HepG2 (cell line): ENCODE measurements around the gene TMEM121. TPM values are rescaled to one million over a fixed set of nuclear protein-coding genes. Genes with fewer than 3 reads are reported as not detected.
A peak's percentile ranks its signal among the peaks of the same experiment; 100 is the strongest.

Source experiments
- DNMT1 ChIP-seq: sonication (generic); formaldehyde crosslinking; IDR thresholded peaks from 2 replicates; pipeline ENCODE4 v1.5.1; 2020; ENCODE audit warnings: mild to moderate bottlenecking, missing genetic modification reagents
- ELF4 ChIP-seq: sonication (generic); formaldehyde crosslinking; IDR thresholded peaks from 2 replicates; pipeline ENCODE4 v1.5.0; 2020; ENCODE audit warnings: missing genetic modification reagents, mild to moderate bottlenecking, moderate library complexity, borderline replicate concordance
- EP300 ChIP-seq, 3 experiments: sonication (generic) in 1 of 3; formaldehyde crosslinking in 1 of 3; IDR thresholded peaks; 2 replicates each; pipeline versions ENCODE4 v1.5.1 to v1.6.1; 2011 to 2020; ENCODE audit warnings: low read depth in 2 of 3, low read length in 2 of 3, borderline replicate concordance in 1 of 3, improper control_type of control experiment in 1 of 3, mild to moderate bottlenecking in 1 of 3, missing genetic modification reagents in 1 of 3, moderate library complexity in 1 of 3
- FOXC1 ChIP-seq: sonication (generic); formaldehyde crosslinking; IDR thresholded peaks from 2 replicates; pipeline ENCODE4 v1.8.0; 2022; ENCODE audit warnings: mild to moderate bottlenecking, missing genetic modification reagents, borderline replicate concordance
- SAFB2 ChIP-seq: sonication (generic); formaldehyde crosslinking; IDR thresholded peaks from 2 replicates; pipeline ENCODE4 v1.5.1; 2020; ENCODE audit warnings: missing genetic modification reagents, low read depth, mild to moderate bottlenecking, borderline replicate concordance
- SIX1 ChIP-seq: sonication (generic); formaldehyde crosslinking; IDR thresholded peaks from 2 replicates; pipeline ENCODE4 v1.4.0; 2020; ENCODE audit warnings: missing genetic modification reagents, borderline replicate concordance
- SMAD3 ChIP-seq: sonication (generic); formaldehyde crosslinking; IDR thresholded peaks from 2 replicates; pipeline ENCODE4 v1.4.0; 2020; ENCODE audit warnings: missing genetic modification reagents
- STAG1 ChIP-seq: sonication (generic); formaldehyde crosslinking; IDR thresholded peaks from 2 replicates; pipeline ENCODE4 v1.4.0; 2020; ENCODE audit warnings: missing genetic modification reagents
- ZBTB8A ChIP-seq: sonication (generic); formaldehyde crosslinking; IDR thresholded peaks from 2 replicates; pipeline ENCODE4 v1.4.0; 2020; ENCODE audit warnings: mild to moderate bottlenecking, low read depth, missing genetic modification reagents, borderline replicate concordance
- ZNF121 ChIP-seq: sonication (generic); formaldehyde crosslinking; IDR thresholded peaks from 2 replicates; pipeline ENCODE4 v1.5.0; 2020; ENCODE audit warnings: mild to moderate bottlenecking, missing genetic modification reagents
- ZNF549 ChIP-seq: sonication (generic); formaldehyde crosslinking; IDR thresholded peaks from 2 replicates; pipeline ENCODE4 v1.5.0; 2020; ENCODE audit warnings: missing genetic modification reagents
- ZNF83 ChIP-seq: sonication (generic); formaldehyde crosslinking; IDR thresholded peaks from 2 replicates; pipeline ENCODE4 v1.4.0; 2020; ENCODE audit warnings: missing genetic modification reagents, mild to moderate bottlenecking, borderline replicate concordance
- polyA plus RNA-seq, 8 experiments: library from polyadenylated mRNA; depleted of rRNA in 3 of 8; stranded (reverse) in 7 of 8; unstranded in 1 of 8; fragments of >200 nt; fragmentation: Illumina TruSeq in 4 of 8; extraction: Trizol in 4 of 8; gene quantifications; 2 replicates each; pipeline versions ENCODE4 v1.2.1 to v1.2.3, GENCODE V29; 2011 to 2016; ENCODE audit warnings: low read depth in 4 of 8, missing spikeins in 1 of 8, mixed read lengths in 1 of 8; ENCODE audit not compliant: insufficient read depth in 1 of 8
- total RNA-seq, 5 experiments: library from RNA; depleted of rRNA; stranded (reverse); fragments of >200 nt; fragmentation: Illumina TruSeq; extraction: Trizol; gene quantifications; 2 replicates each; pipeline ENCODE4 v1.2.3, GENCODE V29; 2016; ENCODE audit warnings: low read depth in 1 of 5
- TF ChIP-seq, protein P1 (sequence below): sonication (generic); formaldehyde crosslinking; IDR thresholded peaks from 2 replicates; pipeline ENCODE4 v1.4.0; 2020; ENCODE audit warnings: missing genetic modification reagents
- TF ChIP-seq, protein P2 (sequence below): sonication (generic); formaldehyde crosslinking; conservative IDR thresholded peaks from 2 replicates; pipeline ENCODE4 v1.8.0; 2022; ENCODE audit warnings: low read depth, missing genetic modification reagents
- TF ChIP-seq, protein P3 (sequence below): sonication (generic); formaldehyde crosslinking; IDR thresholded peaks from 2 replicates; pipeline ENCODE4 v1.5.1; 2020; ENCODE audit warnings: missing genetic modification reagents, mild to moderate bottlenecking, borderline replicate concordance

Gene TMEM121
- total and polyA plus RNA-seq, 2 of the 13 experiments (the other 11 are each of a cell fraction or from before 2014, with no cell fraction given), result 6.6 to 19.0 TPM

DNA sequence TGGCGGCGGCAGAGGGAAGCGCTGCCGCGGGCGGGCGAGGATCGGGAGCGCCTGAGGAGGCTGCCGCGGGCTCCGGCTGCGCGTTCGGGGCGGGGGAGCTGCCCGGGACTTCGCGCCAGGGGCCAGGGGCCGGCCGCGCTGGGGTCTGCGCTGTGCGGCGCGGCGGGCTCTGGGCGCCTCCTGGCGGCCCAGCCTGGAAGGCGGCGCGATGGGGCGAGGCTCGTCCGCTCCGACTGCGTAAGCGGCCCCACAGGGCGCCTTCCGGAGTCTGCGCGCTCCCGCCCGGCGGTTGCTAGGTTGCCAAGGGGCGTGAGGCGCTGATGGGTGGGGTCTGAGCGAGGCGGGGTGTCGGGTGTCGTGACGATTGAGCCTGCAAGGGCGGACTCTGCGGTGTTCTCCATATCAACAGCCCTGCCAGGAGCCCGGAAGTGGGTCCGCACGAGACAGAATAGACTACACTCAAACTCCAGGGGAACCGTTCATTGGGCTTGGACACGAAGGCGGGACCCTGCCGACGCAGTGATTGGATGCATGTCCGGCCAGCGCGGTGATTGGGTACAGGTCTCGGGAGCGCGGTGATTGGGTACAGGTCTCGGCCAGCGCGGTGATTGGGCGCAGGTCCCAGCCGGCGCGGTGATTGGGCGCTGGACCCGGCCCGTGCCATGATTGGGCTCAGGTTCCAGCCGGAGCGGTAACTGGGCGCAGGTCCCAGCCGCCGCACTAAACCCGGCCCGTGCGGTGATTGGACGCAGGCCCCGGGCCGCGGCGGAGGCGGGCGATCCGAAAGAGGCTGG lies 35.6 kb upstream of the TMEM121 start, which contains the start of gene TEDC1 (continued):
- TF ChIP-seq, protein P1, sequence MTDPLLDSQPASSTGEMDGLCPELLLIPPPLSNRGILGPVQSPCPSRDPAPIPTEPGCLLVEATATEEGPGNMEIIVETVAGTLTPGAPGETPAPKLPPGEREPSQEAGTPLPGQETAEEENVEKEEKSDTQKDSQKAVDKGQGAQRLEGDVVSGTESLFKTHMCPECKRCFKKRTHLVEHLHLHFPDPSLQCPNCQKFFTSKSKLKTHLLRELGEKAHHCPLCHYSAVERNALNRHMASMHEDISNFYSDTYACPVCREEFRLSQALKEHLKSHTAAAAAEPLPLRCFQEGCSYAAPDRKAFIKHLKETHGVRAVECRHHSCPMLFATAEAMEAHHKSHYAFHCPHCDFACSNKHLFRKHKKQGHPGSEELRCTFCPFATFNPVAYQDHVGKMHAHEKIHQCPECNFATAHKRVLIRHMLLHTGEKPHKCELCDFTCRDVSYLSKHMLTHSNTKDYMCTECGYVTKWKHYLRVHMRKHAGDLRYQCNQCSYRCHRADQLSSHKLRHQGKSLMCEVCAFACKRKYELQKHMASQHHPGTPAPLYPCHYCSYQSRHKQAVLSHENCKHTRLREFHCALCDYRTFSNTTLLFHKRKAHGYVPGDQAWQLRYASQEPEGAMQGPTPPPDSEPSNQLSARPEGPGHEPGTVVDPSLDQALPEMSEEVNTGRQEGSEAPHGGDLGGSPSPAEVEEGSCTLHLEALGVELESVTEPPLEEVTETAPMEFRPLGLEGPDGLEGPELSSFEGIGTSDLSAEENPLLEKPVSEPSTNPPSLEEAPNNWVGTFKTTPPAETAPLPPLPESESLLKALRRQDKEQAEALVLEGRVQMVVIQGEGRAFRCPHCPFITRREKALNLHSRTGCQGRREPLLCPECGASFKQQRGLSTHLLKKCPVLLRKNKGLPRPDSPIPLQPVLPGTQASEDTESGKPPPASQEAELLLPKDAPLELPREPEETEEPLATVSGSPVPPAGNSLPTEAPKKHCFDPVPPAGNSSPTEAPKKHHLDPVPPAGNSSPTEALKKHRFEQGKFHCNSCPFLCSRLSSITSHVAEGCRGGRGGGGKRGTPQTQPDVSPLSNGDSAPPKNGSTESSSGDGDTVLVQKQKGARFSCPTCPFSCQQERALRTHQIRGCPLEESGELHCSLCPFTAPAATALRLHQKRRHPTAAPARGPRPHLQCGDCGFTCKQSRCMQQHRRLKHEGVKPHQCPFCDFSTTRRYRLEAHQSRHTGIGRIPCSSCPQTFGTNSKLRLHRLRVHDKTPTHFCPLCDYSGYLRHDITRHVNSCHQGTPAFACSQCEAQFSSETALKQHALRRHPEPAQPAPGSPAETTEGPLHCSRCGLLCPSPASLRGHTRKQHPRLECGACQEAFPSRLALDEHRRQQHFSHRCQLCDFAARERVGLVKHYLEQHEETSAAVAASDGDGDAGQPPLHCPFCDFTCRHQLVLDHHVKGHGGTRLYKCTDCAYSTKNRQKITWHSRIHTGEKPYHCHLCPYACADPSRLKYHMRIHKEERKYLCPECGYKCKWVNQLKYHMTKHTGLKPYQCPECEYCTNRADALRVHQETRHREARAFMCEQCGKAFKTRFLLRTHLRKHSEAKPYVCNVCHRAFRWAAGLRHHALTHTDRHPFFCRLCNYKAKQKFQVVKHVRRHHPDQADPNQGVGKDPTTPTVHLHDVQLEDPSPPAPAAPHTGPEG, result peak; percentile 90
- TF ChIP-seq ZNF121 (CRISPR knock-in tag), result peak; percentile 35; the same call in 1 of the 2 replicates
- peak; percentile 44; the same call in 1 of the 2 replicates for TF ChIP-seq ZNF83 (CRISPR knock-in tag)
- no peak for TF ChIP-seq ZBTB8A (CRISPR knock-in tag)
- 0 out of 2 replicates have a peak, but pooled peaks have one; percentile 35 for TF ChIP-seq SIX1
- TF ChIP-seq, protein P2, sequence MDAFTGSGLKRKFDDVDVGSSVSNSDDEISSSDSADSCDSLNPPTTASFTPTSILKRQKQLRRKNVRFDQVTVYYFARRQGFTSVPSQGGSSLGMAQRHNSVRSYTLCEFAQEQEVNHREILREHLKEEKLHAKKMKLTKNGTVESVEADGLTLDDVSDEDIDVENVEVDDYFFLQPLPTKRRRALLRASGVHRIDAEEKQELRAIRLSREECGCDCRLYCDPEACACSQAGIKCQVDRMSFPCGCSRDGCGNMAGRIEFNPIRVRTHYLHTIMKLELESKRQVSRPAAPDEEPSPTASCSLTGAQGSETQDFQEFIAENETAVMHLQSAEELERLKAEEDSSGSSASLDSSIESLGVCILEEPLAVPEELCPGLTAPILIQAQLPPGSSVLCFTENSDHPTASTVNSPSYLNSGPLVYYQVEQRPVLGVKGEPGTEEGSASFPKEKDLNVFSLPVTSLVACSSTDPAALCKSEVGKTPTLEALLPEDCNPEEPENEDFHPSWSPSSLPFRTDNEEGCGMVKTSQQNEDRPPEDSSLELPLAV (CRISPR knock-in tag), result no peak; the same call in 1 of the 2 replicates
- TF ChIP-seq SAFB2 (CRISPR knock-in tag), result peak; percentile 92
- TF ChIP-seq SMAD3 (CRISPR knock-in tag), result peak; percentile 86
- peak; percentile 77; the same call in 1 of the 2 replicates for TF ChIP-seq ELF4 (CRISPR knock-in tag)
- peak; percentile 84 for TF ChIP-seq FOXC1 (CRISPR knock-in tag)
- peak in 1 of 2 experiments; percentile 40; a peak in 1 of 4 replicates for TF ChIP-seq EP300 (IDR thresholded peaks at IDR 0.05; ENCODE audit: low read depth in 2 of 2, low read length in 2 of 2)
- TF ChIP-seq EP300 (CRISPR knock-in tag; IDR thresholded peaks at IDR 0.05; ENCODE audit: borderline replicate concordance), result no peak; the same call in 1 of the 2 replicates
- TF ChIP-seq, protein P3, sequence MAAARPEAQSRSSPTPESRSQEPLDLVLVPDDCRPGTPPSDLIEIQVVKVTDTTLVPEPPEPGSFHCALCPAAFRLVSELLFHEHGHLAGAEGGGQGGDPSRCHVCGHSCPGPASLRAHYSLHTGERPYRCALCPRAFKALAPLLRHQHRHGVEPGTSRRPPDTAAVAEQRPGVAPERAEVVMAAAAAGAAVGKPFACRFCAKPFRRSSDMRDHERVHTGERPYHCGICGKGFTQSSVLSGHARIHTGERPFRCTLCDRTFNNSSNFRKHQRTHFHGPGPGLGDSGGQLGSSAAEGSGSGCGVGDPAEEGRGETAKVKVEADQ (CRISPR knock-in tag), result 0 out of 2 replicates have a peak, but pooled peaks have one; percentile 54
- peak; percentile 63 for TF ChIP-seq STAG1 (CRISPR knock-in tag)
- peak; percentile 26; the same call in 1 of the 2 replicates for TF ChIP-seq DNMT1
- TF ChIP-seq ZNF549, result no peak
